T-cell (primary cell): ENCODE data around the gene MAP4K4. TPM values are rescaled to one million over a fixed set of nuclear protein-coding genes. Genes with fewer than 3 reads are reported as not detected.

Experiments
- ATAC-seq, 4 experiments: fragments of 200-7000 bp in 3 of 4; fragments of 150-1000 bp in 1 of 4; cut with Tn5 transposase; replicated peaks in 1 of 4; 1 replicate in 3 of 4; 2 replicates in 1 of 4; pipeline ENCODE4 v1.10.0; 2021; ENCODE audit warnings: moderate library complexity in 3 of 4, mild to moderate bottlenecking in 2 of 4, moderate number of reproducible peaks in 1 of 4
- CTCF ChIA-PET, 2 donors: fragments of 300-600 bp; sonication (Branson Sonifier 250); formaldehyde crosslinking; loops; one replicate each; lab custom pipeline; 2022; ENCODE audit warnings: antibody characterized with exemption in 2 of 2; lab: Charles Lee
- POLR2A ChIA-PET, 2 donors: fragments of 300-600 bp; sonication (Branson Sonifier 250); formaldehyde crosslinking; loops; one replicate each; lab custom pipeline; 2022; ENCODE audit warnings: antibody characterized with exemption in 2 of 2; lab: Charles Lee
- DNase-seq, 35 experiments: peaks; one replicate each; pipeline versions ENCODE4 v3.0.0 to v3.0.0-alpha.2; 2013 to 2023
- H3K27ac ChIP-seq: one replicate; pipeline ENCODE4 v1.5.1; 2013; ENCODE audit warnings: low read length
- H3K27me3 ChIP-seq, 2 experiments: replicated peaks in 1 of 2; 1 replicate in 1 of 2; 2 replicates in 1 of 2; pipeline versions ENCODE4 v1.6.1 to v1.7.0; 2013; ENCODE audit warnings: low read length in 1 of 2, mixed read lengths in 1 of 2; ENCODE audit not compliant: control insufficient read depth in 2 of 2, insufficient read depth in 2 of 2; ENCODE audit errors: extremely low read depth in 1 of 2
- H3K36me3 ChIP-seq, 2 donors: 1 replicate in 1 of 2; 2 replicates in 1 of 2; pipeline versions ENCODE4 v1.6.1 to v1.7.0; 2013; ENCODE audit warnings: low read length in 1 of 2; ENCODE audit not compliant: control insufficient read depth in 2 of 2, insufficient read depth in 1 of 2; ENCODE audit errors: extremely low read depth in 1 of 2
- H3K4me1 ChIP-seq, 2 experiments: 1 replicate in 1 of 2; 2 replicates in 1 of 2; pipeline versions ENCODE4 v1.6.1 to v1.7.0; 2013; ENCODE audit warnings: low read length in 2 of 2, mixed read lengths in 1 of 2; ENCODE audit not compliant: insufficient read depth in 2 of 2, control insufficient read depth in 1 of 2; ENCODE audit errors: extremely low read depth in 1 of 2
- H3K4me3 ChIP-seq, 2 donors: 1 replicate in 1 of 2; 2 replicates in 1 of 2; pipeline versions ENCODE4 v1.5.1 to v1.7.0; 2013; ENCODE audit warnings: mild to moderate bottlenecking in 2 of 2, low read length in 1 of 2, moderate library complexity in 1 of 2; ENCODE audit not compliant: control insufficient read depth in 1 of 2; ENCODE audit errors: extremely low read depth in 1 of 2
- H3K9me3 ChIP-seq: 2 replicates; pipeline ENCODE4 v1.7.0; 2013
- H3K27ac Mint-ChIP-seq, 2 donors: one replicate each; pipeline ENCODE4 v1.8.0; 2020 to 2021; ENCODE audit warnings: mild to moderate bottlenecking in 2 of 2, mixed read lengths in 2 of 2
- H3K27me3 Mint-ChIP-seq, 2 donors: one replicate each; pipeline ENCODE4 v1.8.0; 2021 to 2022; ENCODE audit warnings: mixed read lengths in 2 of 2
- H3K36me3 Mint-ChIP-seq: one replicate; pipeline ENCODE4 v1.8.0; 2021; ENCODE audit warnings: mixed read lengths
- H3K4me1 Mint-ChIP-seq, 3 donors: one replicate each; pipeline ENCODE4 v1.8.0; 2020 to 2022; ENCODE audit warnings: mixed read lengths in 3 of 3, mild to moderate bottlenecking in 1 of 3
- H3K4me3 Mint-ChIP-seq, 3 donors: one replicate each; pipeline ENCODE4 v1.8.0; 2020 to 2022; ENCODE audit warnings: mild to moderate bottlenecking in 3 of 3, mixed read lengths in 3 of 3, moderate library complexity in 3 of 3
- H3K9me3 Mint-ChIP-seq, 3 donors: one replicate each; pipeline ENCODE4 v1.8.0; 2020 to 2022; ENCODE audit warnings: mixed read lengths in 3 of 3
- WGBS: methylation state at CpG from one replicate; pipeline ENCODE4 v1.1.5; 2013; ENCODE audit warnings: missing lambda C conversion rate; ENCODE audit not compliant: insufficient coverage; 5-methylcytosine and 5-hydroxymethylcytosine counted together
- total RNA-seq, 35 experiments: library from RNA in 6 of 35; stranded (reverse) in 6 of 35; fragments of 120-200 nt in 1 of 35; gene quantifications; one replicate each; pipeline versions ENCODE4 v1.2.1 to v1.2.4 and lab custom pipeline; 2013 to 2026

The MAP4K4 gene
- total RNA-seq, 5 donors from 2014 or later (not counting 1 experiment from before 2014, with no cell fraction given), result 84.2 to 148 (median 93.2) TPM

GRCh38 chr2:101782427-101782792, 84.9 kb downstream of the MAP4K4 start:
- DNase-seq (no peak), ATAC-seq (no peak)
- H3K36me3 Mint-ChIP-seq, result peaks cover 5% of the 10 kb centered on the region
- CTCF ChIA-PET, result interaction anchor here (0.6 kb wide), 2 partner anchors 57 to 239 kb away, joined by 3 to 7 read pairs; no protein-coding TSS in a partner anchor
- H3K27me3 Mint-ChIP-seq, result no peaks in the 10 kb centered on the region
- Histone ChIP-seq H3K36me3 (no peaks in the 10 kb centered on the region), H3K27ac (no peak overlapping the region), H3K9me3 (no peaks in the 10 kb centered on the region), H3K27me3 (no peaks in the 10 kb centered on the region), H3K4me1 (peaks cover 8 to 31% of the 10 kb centered on the region in 2 experiments), H3K4me3 (no peak overlapping the region)
- POLR2A ChIA-PET, result interaction anchor here in 1 of 2 donors (0.6 kb wide), 1 partner anchor 16 kb away, joined by 4 read pairs; no protein-coding TSS in a partner anchor
- H3K9me3 Mint-ChIP-seq, result no peaks in the 10 kb centered on the region
- peaks cover 91 to 94% (median 93%) of the 10 kb centered on the region in 3 donors for H3K4me1 Mint-ChIP-seq
- no peak overlapping the region for H3K27ac Mint-ChIP-seq
- 62% methylated on average over 5 of the region's 5 CpGs for WGBS
- H3K4me3 Mint-ChIP-seq, result peak overlapping the region in 1 of 3 donors; percentile 20

GRCh38 chr2:101787097-101787496, 89.6 kb downstream of the MAP4K4 start:
- Histone ChIP-seq H3K4me3 (no peak overlapping the region), H3K27ac (no peak overlapping the region), H3K4me1 (peaks cover 0 to 13% of the 10 kb centered on the region in 2 experiments), H3K27me3 (no peaks in the 10 kb centered on the region), H3K36me3 (peaks cover 0 to 8% of the 10 kb centered on the region in 2 donors), H3K9me3 (no peaks in the 10 kb centered on the region)
- ATAC-seq (no peak), DNase-seq (no peak)
- POLR2A ChIA-PET, result no interaction called here
- CTCF ChIA-PET, result no interaction called here
- peaks cover 23% of the 10 kb centered on the region for H3K36me3 Mint-ChIP-seq
- H3K4me3 Mint-ChIP-seq, result no peak overlapping the region
- H3K9me3 Mint-ChIP-seq, result no peaks in the 10 kb centered on the region
- no peaks in the 10 kb centered on the region for H3K27me3 Mint-ChIP-seq
- H3K27ac Mint-ChIP-seq, result no peak overlapping the region
- H3K4me1 Mint-ChIP-seq, result peaks cover 83 to 90% (median 85%) of the 10 kb centered on the region in 3 donors
- 100% methylated on average over 2 of the region's 3 CpGs for WGBS

DNA sequence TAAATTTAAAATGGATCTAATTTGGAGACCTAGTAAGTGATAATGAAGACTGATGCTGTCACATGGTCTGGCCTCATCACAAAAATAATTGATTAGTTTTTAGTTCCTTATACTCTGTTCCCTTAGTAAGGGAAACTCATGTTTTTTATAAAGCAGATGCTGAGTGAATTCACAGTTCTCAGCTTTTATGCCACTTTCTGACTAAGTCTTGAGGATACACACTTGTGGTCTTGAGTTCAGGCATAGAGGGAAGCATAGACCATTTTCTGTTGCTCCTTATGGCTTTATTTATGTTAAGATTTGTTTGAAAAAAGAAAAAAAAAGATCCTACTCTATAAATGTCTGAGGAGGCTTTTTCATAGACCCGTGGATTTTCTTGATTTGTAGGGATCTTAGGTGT, 91.1 kb downstream of the MAP4K4 start:
- no peaks in the 10 kb centered on the region for H3K9me3 Mint-ChIP-seq
- WGBS, result no CpG with 5 or more reads among the region's 1 CpG

DNA sequence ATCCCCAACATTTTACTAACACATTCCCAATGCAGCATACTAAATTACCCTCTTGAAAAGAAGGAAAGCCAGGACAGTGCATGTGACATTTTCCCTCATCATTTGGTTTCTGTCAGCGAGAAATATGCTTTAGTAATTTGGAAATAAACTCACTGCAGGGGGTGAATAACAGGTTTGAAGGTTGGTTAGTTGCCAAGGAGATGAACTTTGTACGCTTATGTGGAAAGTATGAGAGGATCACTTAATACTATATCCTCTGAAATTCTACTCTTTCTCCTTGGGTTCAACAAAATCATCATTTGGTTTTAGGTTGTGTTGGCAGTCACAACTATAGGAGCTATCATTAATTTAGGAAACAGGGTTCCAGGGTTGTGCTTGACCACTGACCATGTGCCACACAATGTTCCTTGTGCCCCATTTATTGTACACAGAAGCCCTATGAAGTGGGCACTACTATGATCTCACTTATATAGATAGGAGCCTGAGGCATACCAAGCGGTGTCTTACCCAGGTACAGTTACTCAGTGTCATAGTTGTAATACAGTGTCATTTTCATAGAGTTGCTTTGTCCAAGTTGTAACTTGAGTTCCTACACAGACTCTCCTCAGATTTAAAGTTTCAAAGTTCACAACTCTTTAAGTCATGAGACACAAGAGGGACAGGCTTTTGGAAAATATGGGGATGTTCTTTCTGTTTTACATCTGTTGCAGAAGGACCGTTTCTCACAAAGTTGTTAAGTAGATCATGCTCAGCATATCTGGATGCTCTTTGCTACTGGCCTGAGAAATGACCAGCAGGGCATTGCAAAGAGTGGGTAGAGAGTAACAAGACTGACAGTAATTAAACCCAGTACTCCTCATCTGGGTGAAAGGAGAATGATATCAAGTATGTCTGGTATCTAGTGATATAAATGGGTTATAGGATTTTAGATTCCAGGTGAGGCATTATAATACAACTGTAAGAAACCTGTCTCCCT, 91.8 kb downstream of the MAP4K4 start:
- POLR2A ChIA-PET, result no interaction called here
- Mint-ChIP-seq H3K36me3 (peaks cover 18% of the 10 kb centered on the region), H3K4me3 (no peak overlapping the region), H3K9me3 (no peaks in the 10 kb centered on the region), H3K4me1 (peaks cover 80 to 92% (median 84%) of the 10 kb centered on the region in 3 donors), H3K27ac (peak overlapping the region; percentile 60 to 73), H3K27me3 (no peaks in the 10 kb centered on the region)
- DNase-seq, result no peak
- Histone ChIP-seq H3K4me3 (no peak overlapping the region), H3K27ac (no peak overlapping the region), H3K4me1 (peaks cover 3 to 10% of the 10 kb centered on the region in 2 experiments), H3K27me3 (no peaks in the 10 kb centered on the region), H3K36me3 (peaks cover 0 to 14% of the 10 kb centered on the region in 2 donors), H3K9me3 (no peaks in the 10 kb centered on the region)
- CTCF ChIA-PET, result no interaction called here
- WGBS, result 80% methylated on average over 1 of the region's 4 CpGs
- ATAC-seq, result no peak

More for the DNA sequence above, 91.1 kb downstream of the MAP4K4 start:
- no peaks in the 10 kb centered on the region for H3K27me3 Mint-ChIP-seq
- ATAC-seq, result no peak
- no peak for DNase-seq
- H3K4me3 Mint-ChIP-seq, result no peak overlapping the region
- POLR2A ChIA-PET, result no interaction called here
- peaks cover 23% of the 10 kb centered on the region for H3K36me3 Mint-ChIP-seq
- CTCF ChIA-PET, result no interaction called here
- Histone ChIP-seq H3K9me3 (no peaks in the 10 kb centered on the region), H3K27me3 (no peaks in the 10 kb centered on the region), H3K4me3 (no peak overlapping the region), H3K27ac (no peak overlapping the region), H3K4me1 (peaks cover under 1 to 12% of the 10 kb centered on the region in 2 experiments), H3K36me3 (peaks cover 0 to 14% of the 10 kb centered on the region in 2 donors)
- H3K27ac Mint-ChIP-seq, result peak overlapping the region; percentile 73 to 75
- peaks cover 80 to 92% (median 86%) of the 10 kb centered on the region in 3 donors for H3K4me1 Mint-ChIP-seq

DNA sequence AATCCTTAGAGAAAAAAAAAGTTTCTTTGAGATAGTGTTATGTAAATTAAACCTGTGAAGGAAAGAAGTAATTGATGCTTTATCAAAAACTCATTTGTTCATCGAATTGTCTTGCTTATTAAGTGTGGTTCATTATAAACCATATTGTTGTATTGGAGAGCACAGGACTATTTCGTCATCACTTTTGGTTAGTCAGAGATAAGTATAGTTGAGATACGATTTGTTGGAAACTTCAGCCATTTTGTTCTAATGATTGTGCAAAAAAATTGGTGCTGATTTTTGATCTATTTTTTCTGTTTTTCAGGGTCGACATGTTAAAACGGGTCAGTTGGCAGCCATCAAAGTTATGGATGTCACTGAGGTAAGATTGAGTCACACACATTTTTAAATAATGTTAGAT, 92.9 kb downstream of the MAP4K4 start:
- Mint-ChIP-seq H3K27ac (no peak overlapping the region), H3K4me3 (no peak overlapping the region), H3K4me1 (peaks cover 80 to 94% (median 86%) of the 10 kb centered on the region in 3 donors), H3K9me3 (no peaks in the 10 kb centered on the region), H3K36me3 (peaks cover 22% of the 10 kb centered on the region), H3K27me3 (no peaks in the 10 kb centered on the region)
- H3K9me3 ChIP-seq, result no peaks in the 10 kb centered on the region
- H3K36me3 ChIP-seq, result peaks cover 0 to 14% of the 10 kb centered on the region in 2 donors
- ChIA-PET CTCF (no interaction called here), POLR2A (no interaction called here)
- WGBS, result 100% methylated on average over 1 of the region's 5 CpGs
- ATAC-seq (no peak), DNase-seq (no peak)
- no peak overlapping the region for H3K4me3 ChIP-seq
- H3K27me3 ChIP-seq, result no peaks in the 10 kb centered on the region
- no peak overlapping the region for H3K27ac ChIP-seq
- H3K4me1 ChIP-seq, result peaks cover 3 to 10% of the 10 kb centered on the region in 2 experiments

DNA sequence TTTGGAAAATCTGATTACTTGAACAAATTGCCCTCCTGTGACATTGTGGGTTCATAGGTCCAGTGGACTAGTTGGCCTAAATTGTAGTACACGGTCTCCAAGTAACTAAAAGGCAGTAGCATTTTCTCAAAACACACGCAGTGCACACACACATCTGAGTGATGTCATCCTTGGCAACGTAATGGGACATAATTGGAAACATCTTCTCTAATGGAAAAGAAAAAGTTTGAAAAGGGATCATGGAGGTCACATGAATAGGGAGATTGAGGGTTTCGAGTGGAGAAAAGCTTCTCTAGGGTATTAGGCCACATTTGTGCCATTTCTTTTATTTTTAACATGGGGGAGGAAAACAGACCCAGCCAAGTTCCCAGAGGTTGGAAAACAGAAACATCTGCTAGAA, 93.3 kb downstream of the MAP4K4 start:
- H3K9me3 ChIP-seq, result no peaks in the 10 kb centered on the region
- Mint-ChIP-seq H3K27ac (no peak overlapping the region), H3K4me3 (no peak overlapping the region), H3K9me3 (no peaks in the 10 kb centered on the region), H3K36me3 (peaks cover 22% of the 10 kb centered on the region), H3K4me1 (peaks cover 84 to 94% (median 88%) of the 10 kb centered on the region in 3 donors), H3K27me3 (no peaks in the 10 kb centered on the region)
- H3K4me1 ChIP-seq, result peaks cover 3 to 10% of the 10 kb centered on the region in 2 experiments
- no peak overlapping the region for H3K27ac ChIP-seq
- peaks cover 0 to 14% of the 10 kb centered on the region in 2 donors for H3K36me3 ChIP-seq
- ChIA-PET POLR2A (no interaction called here), CTCF (no interaction called here)
- H3K4me3 ChIP-seq, result no peak overlapping the region
- 100% methylated on average over 1 of the region's 4 CpGs for WGBS
- H3K27me3 ChIP-seq, result no peaks in the 10 kb centered on the region
- ATAC-seq, result no peak
- no peak for DNase-seq
